Neural crest cell (in vitro differentiated cells): Measurements from ENCODE around the gene TTC7B. TPM values are rescaled to one million over a fixed set of nuclear protein-coding genes. Genes with fewer than 3 reads are reported as not detected.

Source experiments
- DNase-seq: peaks from one replicate; pipeline ENCODE4 v3.0.0; 2021; ENCODE audit warnings: low read depth, mixed read lengths, low spot score
- H3K27ac Mint-ChIP-seq: one replicate; pipeline ENCODE4 v1.8.0; 2021; ENCODE audit warnings: mild to moderate bottlenecking, mixed read lengths; ENCODE audit not compliant: unreplicated experiment
- H3K27me3 Mint-ChIP-seq: 2 replicates; pipeline ENCODE4 v1.8.0; 2021; ENCODE audit warnings: low read depth, mild to moderate bottlenecking, mixed read lengths
- H3K36me3 Mint-ChIP-seq: 2 replicates; pipeline ENCODE4 v1.8.0; 2021; ENCODE audit warnings: low read depth, mild to moderate bottlenecking, mixed read lengths
- H3K4me1 Mint-ChIP-seq: 2 replicates; pipeline ENCODE4 v1.8.0; 2021; ENCODE audit warnings: mixed read lengths
- H3K4me3 Mint-ChIP-seq: one replicate; pipeline ENCODE4 v1.8.0; 2021; ENCODE audit warnings: mild to moderate bottlenecking, mixed read lengths
- H3K9me3 Mint-ChIP-seq: 2 replicates; pipeline ENCODE4 v1.8.0; 2021; ENCODE audit warnings: mixed read lengths
- CTCF ChIP-seq: fragments of 200-600 bp; sonication (generic); conservative IDR thresholded peaks from 2 replicates; pipeline ENCODE4 v1.5.0; 2021; ENCODE audit warnings: antibody characterized with exemption, mild to moderate bottlenecking
- total RNA-seq: library from RNA; stranded (reverse); gene quantifications from 2 replicates; pipeline ENCODE4 v1.2.1, GENCODE V29; 2021

Gene TTC7B
- total RNA-seq, 1 donor from 2014 or later = 56.4 TPM

- DNase-seq = no peak
- Mint-ChIP-seq H3K27ac (no peak overlapping the region), H3K4me1 (peaks cover 44% of the 10 kb centered on the region), H3K9me3 (no peaks in the 10 kb centered on the region), H3K27me3 (no peaks in the 10 kb centered on the region), H3K4me3 (no peak overlapping the region), H3K36me3 (no peaks in the 10 kb centered on the region)
- no peak for TF ChIP-seq CTCF
Measured at GRCh38 chr14:90602088-90602687, 214.0 kb downstream of the TTC7B start.

GRCh38 chr14:90601563-90601962, 214.7 kb downstream of the TTC7B start:
- no peaks in the 10 kb centered on the region for H3K27me3 Mint-ChIP-seq
- H3K4me1 Mint-ChIP-seq = peaks cover 44% of the 10 kb centered on the region
- H3K9me3 Mint-ChIP-seq = no peaks in the 10 kb centered on the region
- H3K36me3 Mint-ChIP-seq = no peaks in the 10 kb centered on the region
- no peak for TF ChIP-seq CTCF
- no peak overlapping the region for H3K4me3 Mint-ChIP-seq
- DNase-seq = no peak
- H3K27ac Mint-ChIP-seq = no peak overlapping the region

- Mint-ChIP-seq H3K4me1 (peaks cover 39% of the 10 kb centered on the region), H3K4me3 (no peak overlapping the region), H3K36me3 (no peaks in the 10 kb centered on the region), H3K27me3 (no peaks in the 10 kb centered on the region), H3K27ac (no peak overlapping the region), H3K9me3 (no peaks in the 10 kb centered on the region)
- no peak for TF ChIP-seq CTCF
- no peak for DNase-seq
Measured at GRCh38 chr14:90600619-90601018, 215.6 kb downstream of the TTC7B start.

- no peaks in the 10 kb centered on the region for H3K27me3 Mint-ChIP-seq
- no peak for DNase-seq
- TF ChIP-seq CTCF = no peak
- no peaks in the 10 kb centered on the region for H3K9me3 Mint-ChIP-seq
- no peak overlapping the region for H3K4me3 Mint-ChIP-seq
- H3K27ac Mint-ChIP-seq = no peak overlapping the region
- H3K36me3 Mint-ChIP-seq = no peaks in the 10 kb centered on the region
- peaks cover 32% of the 10 kb centered on the region for H3K4me1 Mint-ChIP-seq
Measured at GRCh38 chr14:90599748-90600507, 216.3 kb downstream of the TTC7B start.

- peak overlapping the region; percentile 81 for H3K27ac Mint-ChIP-seq
Measured at GRCh38 chr14:90599339-90599738, 216.9 kb downstream of the TTC7B start.

More at GRCh38 chr14:90599339-90599738, 216.9 kb downstream of the TTC7B start:
- Mint-ChIP-seq H3K27me3 (no peaks in the 10 kb centered on the region), H3K36me3 (no peaks in the 10 kb centered on the region), H3K9me3 (no peaks in the 10 kb centered on the region), H3K4me3 (no peak overlapping the region), H3K4me1 (peaks cover 26% of the 10 kb centered on the region)
- no peak for TF ChIP-seq CTCF
- no peak for DNase-seq
